Transverse colon (tissue), 4 donors: ENCODE measurements around the gene CCNT2. TPM values are rescaled to one million over a fixed set of nuclear protein-coding genes. Genes with fewer than 3 reads are reported as not detected.

ENCODE experiments used
- DNase-seq: peaks from one replicate; pipeline ENCODE4 v3.0.0-alpha.2; 2019
- H3K27ac ChIP-seq, 4 donors: fragments of 200-600 bp; sonication (generic); 2 replicates each; pipeline ENCODE4 v1.5.1; 2016 to 2018; ENCODE audit warnings: inconsistent platforms in 4 of 4
- H3K27me3 ChIP-seq: fragments of 200-600 bp; sonication (generic); 2 replicates; pipeline ENCODE4 v1.5.1; 2017; ENCODE audit warnings: inconsistent platforms
- H3K36me3 ChIP-seq, 4 donors: fragments of 200-600 bp; sonication (generic); 2 replicates each; pipeline ENCODE4 v1.5.1; 2017 to 2019; ENCODE audit warnings: inconsistent platforms in 4 of 4
- H3K4me1 ChIP-seq, 4 donors: fragments of 200-600 bp; sonication (generic); 2 replicates each; pipeline ENCODE4 v1.5.1; 2017 to 2020; ENCODE audit warnings: inconsistent platforms in 4 of 4
- H3K4me3 ChIP-seq, 4 donors: fragments of 200-600 bp; sonication (generic); 1 replicate in 1 of 4; 2 replicates in 3 of 4; pipeline versions ENCODE4 v1.5.1 to v1.6.1; 2017 to 2019; ENCODE audit warnings: inconsistent platforms in 4 of 4
- H3K9me3 ChIP-seq, 2 donors: fragments of 200-600 bp; sonication (generic); 2 replicates each; pipeline ENCODE4 v1.5.1; 2017 to 2019; ENCODE audit warnings: inconsistent platforms in 2 of 2
- CTCF ChIP-seq, 5 experiments: fragments of 200-600 bp in 3 of 5; fragments of 450-650 bp in 2 of 5; sonication (generic) in 3 of 5; IDR thresholded peaks; 1 replicate in 2 of 5; 2 replicates in 3 of 5; pipeline ENCODE4 v1.5.1; 2016 to 2017; ENCODE audit warnings: antibody characterized with exemption in 5 of 5, inconsistent platforms in 3 of 5, mild to moderate bottlenecking in 2 of 5, moderate library complexity in 1 of 5
- EP300 ChIP-seq: sonication (generic); formaldehyde crosslinking; IDR thresholded peaks from one replicate; pipeline ENCODE4 v1.6.1; 2017; ENCODE audit warnings: antibody characterized with exemption, low read depth
- POLR2A ChIP-seq: fragments of 450-650 bp; IDR thresholded peaks from one replicate; pipeline ENCODE4 v1.6.1; 2016; ENCODE audit warnings: antibody characterized with exemption, mild to moderate bottlenecking, moderate library complexity
- POLR2AphosphoS5 ChIP-seq, 3 donors: sonication (generic); formaldehyde crosslinking; IDR thresholded peaks; one replicate each; pipeline ENCODE4 v1.6.1; 2016; ENCODE audit warnings: antibody characterized with exemption in 3 of 3
- WGBS, 2 donors: methylation state at CpG; one replicate each; pipeline ENCODE4 v1.1.5; 2018; ENCODE audit warnings: low coverage in 1 of 2; 5-methylcytosine and 5-hydroxymethylcytosine counted together
- in situ Hi-C, 4 donors: fragments of 200-750 bp; cut with MboI; loops; one replicate each; pipeline versions ENCODE4 v1.15.0 to v1.15.1; 2017; ENCODE audit warnings: low sequenced_read_pairs in 3 of 4, low pct_ligation_motif_present in 1 of 4, low pct_unique_long_range_greater_than_20kb in 1 of 4
- intact Hi-C: fragments of 100-400 bp; cut with DNase I; formaldehyde crosslinking; loops from one replicate; pipeline ENCODE4 v1.15.1; 2023; ENCODE audit warnings: low total_unique reads
- total RNA-seq, 4 donors: library from RNA; depleted of rRNA; stranded (reverse); fragments of >200 nt; gene quantifications; one replicate each; pipeline ENCODE4 v1.1.0, GENCODE V29; 2016

CCNT2 gene
- total RNA-seq: 10 to 100 TPM; 24.7 to 57.5 (median 44.6) TPM

GRCh38 chr2:134918526-134919340, at the start of gene CCNT2:
Gene CCNT2 (plus strand): TSS chr2:134918822. CDS start chr2:134918855, 33 bp downstream.
- TF ChIP-seq CTCF (IDR thresholded peaks at IDR 0.05) (peak in 2 of 5 experiments; percentile 3 to 20), POLR2A (peak; percentile 49), POLR2AphosphoS5 (IDR thresholded peaks at IDR 0.05) (peak; percentile 82 to 91 (median 83)), EP300 (no peak)
- Histone ChIP-seq H3K27me3 (no peaks in the 10 kb centered on the region), H3K36me3 (no peaks in the 10 kb centered on the region), H3K27ac (peak within 1 kb of the TSS; percentile 95 to 100 (median 98)), H3K4me1 (peaks cover 21 to 51% (median 33%) of the 10 kb centered on the region in 4 donors), H3K4me3 (peak within 1 kb of the TSS; percentile 81 to 99 (median 92)), H3K9me3 (peaks cover 0 to under 1% of the 10 kb centered on the region in 2 donors)
- in situ Hi-C loops: loop anchor here in 2 of 4 donors (25.0 kb wide), 2 partner anchors 806 to 831 kb away; no protein-coding TSS in a partner anchor
- intact Hi-C loops: no loop called here
- 0% methylated on average over 83 of the region's 83 CpGs; no CpG with 5 or more reads in 1 of the 2 donors for WGBS, 2 donors
- peak; percentile 100 for DNase-seq

- in situ Hi-C loops (no loop called here), intact Hi-C loops (no loop called here)
- Histone ChIP-seq H3K4me3 (no peak overlapping the region), H3K4me1 (no peaks in the 10 kb centered on the region), H3K27ac (no peak overlapping the region), H3K27me3 (no peaks in the 10 kb centered on the region), H3K9me3 (no peaks in the 10 kb centered on the region), H3K36me3 (no peaks in the 10 kb centered on the region)
- TF ChIP-seq CTCF (IDR thresholded peaks at IDR 0.05) (no peak), EP300 (no peak), POLR2A (no peak), POLR2AphosphoS5 (IDR thresholded peaks at IDR 0.05) (no peak)
- DNase-seq: no peak
- WGBS, 2 donors: 82% methylated on average over 8 of the region's 8 CpGs; no CpG with 5 or more reads in 1 of the 2 donors
These were observed 48.5 kb upstream of the CCNT2 start for GRCh38 chr2:134869946-134870736.

- no peaks in the 10 kb centered on the region for H3K4me1 ChIP-seq
- DNase-seq: no peak
- no peaks in the 10 kb centered on the region for H3K36me3 ChIP-seq
- no peaks in the 10 kb centered on the region for H3K9me3 ChIP-seq
- H3K27ac ChIP-seq: no peak overlapping the region
- intact Hi-C loops: no loop called here
- no peak overlapping the region for H3K4me3 ChIP-seq
- no peaks in the 10 kb centered on the region for H3K27me3 ChIP-seq
- WGBS, 2 donors: 95 to 96% methylated on average over 2 of the region's 2 CpGs
- in situ Hi-C loops: no loop called here
- no peak for TF ChIP-seq POLR2A
- TF ChIP-seq POLR2AphosphoS5 (IDR thresholded peaks at IDR 0.05): no peak
- no peak for TF ChIP-seq EP300
- no peak for TF ChIP-seq CTCF (IDR thresholded peaks at IDR 0.05)
These were observed 45.5 kb upstream of the CCNT2 start for GRCh38 chr2:134873152-134873551.

GRCh38 chr2:134875309-134875708, 43.3 kb upstream of the CCNT2 start:
- intact Hi-C loops: no loop called here

More at GRCh38 chr2:134875309-134875708, 43.3 kb upstream of the CCNT2 start:
- WGBS, 2 donors: 80 to 84% methylated on average over 1 of the region's 1 CpG
- in situ Hi-C loops: loop anchor here in 3 of 4 donors (25.0 kb wide), 1 partner anchor 413 kb away; no protein-coding TSS in a partner anchor
- Histone ChIP-seq H3K36me3 (no peaks in the 10 kb centered on the region), H3K27me3 (no peaks in the 10 kb centered on the region), H3K27ac (no peak overlapping the region), H3K4me3 (no peak overlapping the region), H3K4me1 (no peaks in the 10 kb centered on the region), H3K9me3 (no peaks in the 10 kb centered on the region)
- DNase-seq: no peak
- TF ChIP-seq EP300 (no peak), CTCF (IDR thresholded peaks at IDR 0.05) (no peak), POLR2A (no peak), POLR2AphosphoS5 (IDR thresholded peaks at IDR 0.05) (no peak)
